ENCODE results near the gene CDC27. TPM values are rescaled to one million over a fixed set of nuclear protein-coding genes. Genes with fewer than 3 reads are reported as not detected.

CDC27 gene, protein sequence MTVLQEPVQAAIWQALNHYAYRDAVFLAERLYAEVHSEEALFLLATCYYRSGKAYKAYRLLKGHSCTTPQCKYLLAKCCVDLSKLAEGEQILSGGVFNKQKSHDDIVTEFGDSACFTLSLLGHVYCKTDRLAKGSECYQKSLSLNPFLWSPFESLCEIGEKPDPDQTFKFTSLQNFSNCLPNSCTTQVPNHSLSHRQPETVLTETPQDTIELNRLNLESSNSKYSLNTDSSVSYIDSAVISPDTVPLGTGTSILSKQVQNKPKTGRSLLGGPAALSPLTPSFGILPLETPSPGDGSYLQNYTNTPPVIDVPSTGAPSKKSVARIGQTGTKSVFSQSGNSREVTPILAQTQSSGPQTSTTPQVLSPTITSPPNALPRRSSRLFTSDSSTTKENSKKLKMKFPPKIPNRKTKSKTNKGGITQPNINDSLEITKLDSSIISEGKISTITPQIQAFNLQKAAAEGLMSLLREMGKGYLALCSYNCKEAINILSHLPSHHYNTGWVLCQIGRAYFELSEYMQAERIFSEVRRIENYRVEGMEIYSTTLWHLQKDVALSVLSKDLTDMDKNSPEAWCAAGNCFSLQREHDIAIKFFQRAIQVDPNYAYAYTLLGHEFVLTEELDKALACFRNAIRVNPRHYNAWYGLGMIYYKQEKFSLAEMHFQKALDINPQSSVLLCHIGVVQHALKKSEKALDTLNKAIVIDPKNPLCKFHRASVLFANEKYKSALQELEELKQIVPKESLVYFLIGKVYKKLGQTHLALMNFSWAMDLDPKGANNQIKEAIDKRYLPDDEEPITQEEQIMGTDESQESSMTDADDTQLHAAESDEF
- 100 to 1,000 TPM in 3 of 6 donors, 10 to 100 TPM in 3; 88.1 to 112 (median 97.6) TPM for polyA plus RNA-seq (ENCODE audit: low read depth in 6 of 6)

DNA sequence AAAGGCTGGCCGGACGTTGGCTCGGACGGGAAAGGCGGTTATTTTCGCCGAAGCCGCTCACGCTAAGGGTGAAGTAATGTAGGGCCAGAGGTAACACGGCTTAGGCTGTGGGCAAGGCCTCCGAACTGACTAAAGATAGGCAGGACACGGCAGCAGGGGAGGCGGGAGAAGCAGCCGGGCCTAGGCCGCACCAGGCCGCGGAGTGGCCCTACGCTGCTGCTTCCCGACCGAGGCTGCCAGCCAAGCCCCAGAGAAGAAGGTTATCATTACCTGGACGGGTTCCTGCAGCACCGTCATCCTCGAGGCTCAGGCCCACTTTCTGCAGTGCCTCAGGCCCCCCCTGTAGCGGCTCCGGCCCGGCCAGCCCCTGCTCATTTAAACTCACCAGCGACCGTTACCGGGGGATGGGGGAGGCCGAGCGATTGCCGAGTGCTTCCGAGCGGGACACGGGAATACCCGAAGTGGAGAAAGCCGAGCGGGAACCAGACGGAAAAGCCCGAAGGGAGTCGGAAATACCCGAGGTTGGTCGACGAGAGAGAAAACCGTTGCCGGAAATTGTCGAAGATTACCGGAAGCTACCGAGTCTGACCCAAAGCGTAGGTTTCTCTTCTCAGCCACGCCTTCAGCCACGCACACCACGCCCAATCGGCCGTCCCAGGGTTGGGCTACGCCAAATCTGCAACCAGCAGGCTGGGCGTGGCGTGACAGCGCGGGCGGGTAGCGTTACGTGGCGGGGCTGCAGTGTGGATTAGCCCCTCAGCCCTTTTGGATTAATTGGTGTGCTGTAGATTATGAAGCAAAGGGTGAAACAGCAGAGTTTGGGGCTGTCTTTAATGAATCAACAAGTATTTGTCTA, at the start of gene CDC27:
TSS of gene CDC27 (minus strand) at position 420 of the 856 bp plus-strand sequence. CDS start at position 297, 123 bp downstream.
- no peaks in the 10 kb centered on the region for H3K27me3 Mint-ChIP-seq
- peaks cover 40 to 71% (median 55%) of the 10 kb centered on the region in 3 donors for H3K4me1 Mint-ChIP-seq
- peak within 1 kb of the TSS; percentile 95 to 98 (median 96) for H3K4me3 Mint-ChIP-seq
- DNase-seq (peak; percentile 99), ATAC-seq (ENCODE audit: low read depth in 2 of 2) (peak; percentile 89)
- peak within 1 kb of the TSS; percentile 95 to 99 (median 98) for H3K27ac Mint-ChIP-seq
- H3K36me3 Mint-ChIP-seq: peaks cover 0 to 4% of the 10 kb centered on the region in 2 donors
- peaks cover 0 to 4% (median 0%) of the 10 kb centered on the region in 7 donors for H3K9me3 Mint-ChIP-seq

DNA sequence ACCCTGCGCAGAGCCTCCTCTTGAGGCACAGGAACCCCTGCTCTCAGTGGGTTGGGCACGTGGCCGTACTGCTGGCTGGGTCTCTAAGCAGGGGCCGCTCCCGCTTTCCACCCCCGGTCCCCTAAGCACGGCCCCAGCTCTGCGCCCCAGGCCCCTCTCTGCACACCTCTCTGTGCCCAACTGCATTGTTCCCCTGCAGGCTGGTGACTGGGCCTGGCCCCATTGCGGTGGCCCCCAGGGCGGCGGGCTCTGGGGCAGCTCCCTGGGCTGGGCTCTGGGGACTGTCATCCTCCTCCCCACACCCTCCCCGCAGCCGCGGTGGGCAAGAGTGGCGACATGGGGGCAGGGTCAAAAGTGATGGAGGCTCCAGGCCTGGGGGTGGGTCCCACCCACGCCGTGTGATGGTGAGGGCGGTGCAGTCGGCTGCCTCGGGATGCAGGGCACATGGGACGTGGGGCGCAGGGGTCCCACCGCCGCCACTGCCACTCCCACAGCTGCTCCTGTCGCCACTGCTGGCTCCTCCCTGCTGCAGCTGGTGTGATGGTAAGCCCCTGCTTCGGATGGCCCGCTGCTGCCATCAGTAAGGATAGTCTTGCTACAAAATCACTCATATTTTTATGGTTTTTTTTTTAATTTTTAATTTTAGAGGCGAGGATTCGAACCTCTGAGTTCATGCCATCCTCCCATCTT, 49.4 kb upstream of the CDC27 start:
- H3K9me3 Mint-ChIP-seq: peaks cover 0 to 6% (median 0%) of the 10 kb centered on the region in 7 donors
- no peak for DNase-seq
- H3K27ac Mint-ChIP-seq: no peak overlapping the region
- no peak for ATAC-seq (ENCODE audit: low read depth in 2 of 2)
- peaks cover 19 to 21% (median 21%) of the 10 kb centered on the region in 3 donors for H3K4me1 Mint-ChIP-seq
- no peak overlapping the region for H3K4me3 Mint-ChIP-seq
- H3K36me3 Mint-ChIP-seq: no peaks in the 10 kb centered on the region
- no peaks in the 10 kb centered on the region for H3K27me3 Mint-ChIP-seq

DNA sequence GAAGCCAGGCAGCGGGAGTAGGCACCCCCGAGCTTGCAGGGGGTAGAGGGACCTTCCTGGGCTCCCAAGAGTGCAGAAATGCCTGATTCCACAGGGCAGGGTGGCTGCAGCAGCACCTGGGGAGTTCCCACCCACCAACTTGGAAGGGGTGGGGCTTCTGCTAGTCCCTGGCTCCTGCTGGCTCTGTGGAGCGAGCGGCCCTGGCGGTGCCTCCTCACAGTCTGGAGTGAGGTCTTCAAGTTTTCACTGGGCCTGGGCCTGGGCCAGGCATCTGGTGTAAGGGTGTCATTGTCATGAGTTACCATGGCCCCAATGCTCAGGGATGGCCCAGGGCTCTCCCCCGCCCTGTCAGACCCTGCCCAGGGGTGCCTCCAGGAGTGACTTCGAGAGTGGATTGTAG, 48.7 kb upstream of the CDC27 start:
- DNase-seq (no peak), ATAC-seq (ENCODE audit: low read depth in 2 of 2) (no peak)
- H3K4me1 Mint-ChIP-seq: peaks cover 17 to 24% (median 18%) of the 10 kb centered on the region in 3 donors
- no peaks in the 10 kb centered on the region for H3K36me3 Mint-ChIP-seq
- no peaks in the 10 kb centered on the region for H3K27me3 Mint-ChIP-seq
- H3K9me3 Mint-ChIP-seq: peaks cover 0 to 6% (median 0%) of the 10 kb centered on the region in 7 donors
- H3K27ac Mint-ChIP-seq: no peak overlapping the region
- H3K4me3 Mint-ChIP-seq: no peak overlapping the region

DNA sequence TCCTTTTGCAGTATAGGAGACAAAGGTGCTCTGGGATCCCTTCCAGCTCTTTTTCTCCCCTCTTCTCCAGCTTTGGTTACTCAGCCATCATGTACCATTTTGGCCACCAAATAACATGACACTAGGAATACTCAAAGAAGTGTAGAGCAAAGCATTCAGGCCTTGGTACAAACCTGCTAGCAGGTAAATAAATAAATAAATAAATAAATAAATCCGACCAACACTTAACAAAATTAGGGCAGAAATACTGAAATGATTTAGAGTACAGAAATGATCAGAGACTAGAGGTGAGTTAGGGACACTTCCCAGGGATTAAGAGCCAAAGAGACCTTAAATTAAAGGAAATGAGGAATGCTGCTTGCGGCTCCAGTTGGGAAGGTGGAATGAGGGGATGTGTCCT, 46.8 kb upstream of the CDC27 start:
- Mint-ChIP-seq H3K9me3 (peaks cover 0 to 6% (median 0%) of the 10 kb centered on the region in 7 donors), H3K4me1 (peaks cover 23 to 28% (median 25%) of the 10 kb centered on the region in 3 donors), H3K27me3 (no peaks in the 10 kb centered on the region), H3K36me3 (no peaks in the 10 kb centered on the region), H3K4me3 (no peak overlapping the region), H3K27ac (peak overlapping the region in 1 of 6 donors; percentile 88)
- ATAC-seq (ENCODE audit: low read depth in 2 of 2) (no peak), DNase-seq (no peak)

DNA sequence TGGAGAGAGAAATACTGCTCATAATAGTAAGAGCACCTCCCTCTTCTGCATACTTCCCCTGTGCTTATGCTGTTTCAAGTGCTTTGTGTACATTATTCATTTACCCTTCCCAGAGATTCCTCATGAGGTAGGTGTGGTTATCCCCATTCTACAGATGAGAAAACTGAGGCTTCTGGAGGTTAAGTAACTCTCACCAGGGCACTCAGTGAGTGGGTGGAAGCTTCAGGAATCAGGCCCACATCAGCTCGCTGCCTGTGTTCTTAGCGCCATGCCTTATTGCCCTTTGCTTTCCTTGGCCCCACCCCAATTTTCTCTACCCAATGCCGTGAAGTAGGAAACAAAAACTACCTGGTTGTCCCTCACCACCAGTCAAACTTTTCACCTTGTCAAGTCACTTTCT, 46.4 kb upstream of the CDC27 start:
- H3K36me3 Mint-ChIP-seq: no peaks in the 10 kb centered on the region
- H3K27ac Mint-ChIP-seq: peak overlapping the region in 1 of 6 donors; percentile 88
- H3K4me1 Mint-ChIP-seq: peaks cover 23 to 28% (median 25%) of the 10 kb centered on the region in 3 donors
- H3K9me3 Mint-ChIP-seq: peaks cover 0 to 6% (median 0%) of the 10 kb centered on the region in 7 donors
- H3K27me3 Mint-ChIP-seq: no peaks in the 10 kb centered on the region
- no peak for DNase-seq
- ATAC-seq (ENCODE audit: low read depth in 2 of 2): no peak
- no peak overlapping the region for H3K4me3 Mint-ChIP-seq

DNA sequence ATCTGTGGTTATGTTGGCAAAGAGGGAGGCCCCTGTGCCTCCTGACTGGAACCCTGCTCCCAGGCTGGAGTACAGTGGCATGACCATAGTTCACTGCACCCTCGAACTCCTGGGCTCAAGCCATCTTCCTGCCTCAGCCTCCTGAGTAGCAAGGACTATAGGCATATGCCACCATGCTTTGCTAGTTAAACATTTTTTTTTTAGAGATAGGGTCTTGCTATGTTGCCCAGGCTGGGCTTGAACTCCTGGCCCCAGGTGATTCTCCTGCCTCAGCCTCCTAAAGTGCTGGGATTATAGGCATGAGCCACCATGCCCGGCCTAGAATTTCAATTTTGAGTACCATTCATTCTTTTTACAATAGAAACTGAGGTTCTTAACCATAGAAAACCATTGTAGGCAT, 43.4 kb upstream of the CDC27 start:
- Mint-ChIP-seq H3K4me3 (peak overlapping the region in 2 of 8 donors; percentile 37 to 42), H3K9me3 (peaks cover 0 to 6% (median 0%) of the 10 kb centered on the region in 7 donors), H3K36me3 (no peaks in the 10 kb centered on the region), H3K4me1 (peaks cover 23 to 31% (median 25%) of the 10 kb centered on the region in 3 donors), H3K27ac (peak overlapping the region in 1 of 6 donors; percentile 22), H3K27me3 (no peaks in the 10 kb centered on the region)
- no peak for DNase-seq
- no peak for ATAC-seq (ENCODE audit: low read depth in 2 of 2)

DNA sequence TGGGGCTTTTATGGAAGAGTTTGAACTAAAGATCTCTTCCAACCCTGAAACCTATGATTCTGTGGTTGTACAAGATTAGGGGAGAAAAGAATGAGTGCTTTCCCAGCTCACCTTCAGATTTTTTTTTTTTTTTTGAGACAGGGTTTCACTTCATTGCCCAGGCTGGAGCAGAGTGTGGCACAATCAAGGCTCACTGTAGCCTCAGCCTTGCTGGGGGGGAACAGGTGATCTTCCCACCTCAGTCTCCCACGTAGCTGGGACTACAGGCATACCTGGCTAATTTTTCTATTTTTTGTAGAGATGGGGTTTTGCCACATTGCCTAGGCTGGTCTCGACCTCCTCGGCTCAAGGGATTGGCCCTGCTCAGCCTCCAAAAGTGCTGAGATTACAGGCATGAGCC, 42.8 kb upstream of the CDC27 start:
- H3K9me3 Mint-ChIP-seq: peaks cover 0 to 6% (median 0%) of the 10 kb centered on the region in 7 donors
- H3K4me3 Mint-ChIP-seq: peak overlapping the region in 1 of 8 donors; percentile 38
- ATAC-seq (ENCODE audit: low read depth in 2 of 2) (no peak), DNase-seq (no peak)
- H3K36me3 Mint-ChIP-seq: no peaks in the 10 kb centered on the region
- H3K4me1 Mint-ChIP-seq: peaks cover 23 to 31% (median 25%) of the 10 kb centered on the region in 3 donors
- no peaks in the 10 kb centered on the region for H3K27me3 Mint-ChIP-seq
- H3K27ac Mint-ChIP-seq: peak overlapping the region in 1 of 6 donors; percentile 22

DNA sequence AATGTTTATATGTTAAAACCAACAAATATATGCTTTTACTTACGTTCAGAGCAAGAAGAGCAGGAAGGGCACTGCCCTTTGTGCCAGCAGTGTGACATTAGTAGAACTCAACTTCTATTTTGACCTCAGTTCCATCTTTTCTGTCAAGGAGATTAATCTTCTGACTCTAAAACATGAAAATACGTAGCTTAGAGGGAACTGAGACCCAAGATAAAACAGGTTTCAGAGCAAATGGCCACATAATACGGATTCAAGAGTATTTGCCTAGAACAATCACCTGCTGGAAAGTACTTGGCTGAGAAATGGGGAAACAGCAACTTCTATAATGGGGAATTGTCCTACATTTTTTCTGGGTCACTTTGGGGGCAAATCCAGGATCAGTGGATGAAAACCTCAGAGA, 42.2 kb upstream of the CDC27 start:
- no peak for ATAC-seq (ENCODE audit: low read depth in 2 of 2)
- H3K4me3 Mint-ChIP-seq: peak overlapping the region in 7 of 8 donors; percentile 65 to 89 (median 73)

DNA sequence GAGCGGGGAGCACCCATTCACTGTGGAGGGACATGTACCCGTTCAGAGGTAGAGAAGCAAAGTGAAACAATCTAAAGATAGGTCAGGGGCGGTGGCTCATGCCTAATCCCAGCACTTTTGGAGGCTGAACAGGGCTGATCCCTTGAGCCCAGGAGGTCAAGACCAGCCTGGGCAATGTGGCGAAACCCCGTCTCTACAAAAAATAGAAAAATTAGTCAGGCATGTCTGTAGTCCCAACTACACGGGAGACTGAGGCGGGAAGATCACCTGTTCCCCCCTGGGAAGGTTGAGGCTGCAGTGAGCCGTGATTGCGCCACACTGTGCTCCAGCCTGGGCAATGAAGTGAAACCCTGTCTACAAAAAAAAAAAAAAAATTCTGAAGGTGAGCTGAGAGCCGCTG, 41.8 kb upstream of the CDC27 start:
- Mint-ChIP-seq H3K27me3 (no peaks in the 10 kb centered on the region), H3K4me1 (peaks cover 23 to 31% (median 25%) of the 10 kb centered on the region in 3 donors), H3K27ac (peak overlapping the region in 3 of 6 donors; percentile 14 to 72 (median 39)), H3K4me3 (peak overlapping the region; percentile 65 to 89 (median 77)), H3K36me3 (no peaks in the 10 kb centered on the region), H3K9me3 (no peaks in the 10 kb centered on the region)
- ATAC-seq (ENCODE audit: low read depth in 2 of 2): peak; percentile 22 to 35
- DNase-seq: no peak

More for the DNA sequence above, 42.2 kb upstream of the CDC27 start:
- Mint-ChIP-seq H3K27me3 (no peaks in the 10 kb centered on the region), H3K27ac (peak overlapping the region in 1 of 6 donors; percentile 72), H3K4me1 (peaks cover 23 to 31% (median 25%) of the 10 kb centered on the region in 3 donors), H3K9me3 (peaks cover 0 to 4% (median 0%) of the 10 kb centered on the region in 7 donors), H3K36me3 (no peaks in the 10 kb centered on the region)
- DNase-seq: no peak

DNA sequence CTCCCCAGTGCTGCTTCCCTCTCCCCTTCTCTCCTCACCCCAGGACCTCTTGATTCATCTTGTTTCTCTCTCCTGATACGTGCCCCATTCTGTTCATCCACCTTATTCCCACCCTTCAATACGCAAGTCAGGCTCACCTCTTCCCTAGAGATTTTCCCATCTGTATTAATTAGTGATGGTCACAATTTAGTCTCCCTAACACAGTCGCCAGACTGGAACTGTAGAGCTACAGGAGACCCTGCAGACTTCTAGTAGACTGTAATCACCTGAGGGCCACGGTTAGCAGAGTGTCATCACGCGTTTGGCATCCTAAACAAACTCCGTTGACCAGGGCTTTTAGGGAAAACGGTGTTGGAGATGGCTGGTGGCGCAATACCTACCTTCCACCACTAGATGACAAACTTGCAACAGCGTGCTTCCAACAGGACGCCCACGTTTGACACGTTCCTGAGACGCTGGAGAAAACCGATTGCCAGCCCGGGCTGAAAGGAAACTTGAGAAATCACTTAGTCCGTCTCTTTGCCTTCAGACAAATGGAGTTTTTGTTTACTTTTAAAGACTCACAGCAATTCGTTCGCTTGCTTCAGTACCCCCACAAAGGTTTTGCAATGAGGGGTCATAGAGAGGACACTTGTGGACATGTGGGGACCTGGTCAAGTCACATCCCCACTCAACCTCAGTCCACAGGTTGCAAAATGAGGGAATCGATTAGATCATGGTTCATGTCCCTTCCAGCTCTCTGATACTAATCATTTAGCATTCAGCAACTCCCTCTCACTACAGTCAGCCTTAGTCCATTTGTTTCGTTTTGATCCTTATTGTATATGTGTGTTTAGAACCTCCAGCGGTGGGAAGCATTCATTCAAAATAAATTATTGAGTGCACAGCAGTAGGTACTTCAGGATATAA, 40.7 kb upstream of the CDC27 start:
- H3K4me3 Mint-ChIP-seq: peak overlapping the region; percentile 65 to 89 (median 77)
- ATAC-seq (ENCODE audit: low read depth in 2 of 2) (peak; percentile 81 to 88), DNase-seq (peak; percentile 64)
- no peaks in the 10 kb centered on the region for H3K27me3 Mint-ChIP-seq
- H3K36me3 Mint-ChIP-seq: no peaks in the 10 kb centered on the region
- peaks cover 23 to 29% (median 25%) of the 10 kb centered on the region in 3 donors for H3K4me1 Mint-ChIP-seq
- no peaks in the 10 kb centered on the region for H3K9me3 Mint-ChIP-seq
- H3K27ac Mint-ChIP-seq: peak overlapping the region in 5 of 6 donors; percentile 14 to 75 (median 21)

DNA sequence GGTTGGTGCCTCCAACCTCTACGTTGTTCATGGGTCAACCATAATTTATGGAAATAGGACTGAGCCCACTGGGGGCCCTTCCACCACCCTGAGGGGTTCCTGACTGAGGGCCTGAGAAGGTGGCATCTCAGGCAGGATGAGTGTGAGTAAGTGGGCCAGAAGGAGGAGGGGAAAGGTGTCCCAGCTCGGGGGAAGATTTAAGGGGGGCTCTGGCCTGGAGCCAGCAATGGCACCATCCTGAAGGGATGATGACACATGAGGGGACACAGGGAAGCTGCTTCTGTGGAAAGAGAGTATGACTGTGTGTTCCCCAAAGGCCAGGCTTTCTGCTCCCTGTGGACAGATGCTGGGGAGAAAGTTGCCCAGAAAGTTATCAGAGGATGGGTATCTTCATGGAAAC, 38.8 kb upstream of the CDC27 start:
- Mint-ChIP-seq H3K27me3 (no peaks in the 10 kb centered on the region), H3K4me1 (peaks cover 23 to 25% (median 25%) of the 10 kb centered on the region in 3 donors), H3K4me3 (peak overlapping the region in 2 of 8 donors; percentile 9 to 55), H3K27ac (peak overlapping the region in 2 of 6 donors; percentile 33 to 91), H3K36me3 (no peaks in the 10 kb centered on the region), H3K9me3 (peaks cover 0 to 9% (median 5%) of the 10 kb centered on the region in 7 donors)
- DNase-seq (no peak), ATAC-seq (ENCODE audit: low read depth in 2 of 2) (no peak)
